Measurements from ENCODE around the gene GNB2.

Gene GNB2

DNA sequence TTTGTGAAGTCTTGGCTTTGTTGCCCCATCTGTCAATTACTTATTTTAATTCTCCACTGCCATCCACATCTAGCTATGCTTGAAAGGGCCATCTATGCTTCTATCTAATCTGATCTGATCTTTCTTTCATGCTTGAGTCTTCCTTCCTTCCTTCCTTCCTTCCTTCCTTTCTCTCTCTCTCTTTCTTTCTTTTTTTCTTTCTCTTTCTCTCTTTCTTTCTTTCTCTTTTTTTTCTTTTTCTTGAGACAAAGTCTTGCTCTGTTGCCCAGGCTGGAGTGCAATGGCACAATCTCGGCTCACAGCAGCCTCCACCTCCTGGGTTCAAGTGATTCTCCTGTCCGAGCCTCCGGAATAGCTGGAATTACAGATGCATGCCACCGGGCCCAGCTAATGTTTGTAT, 43.5 kb upstream of the GNB2 start:
- Histone ChIP-seq H3K79me2 (ENCODE audit: control insufficient read depth, low read length) (no peaks in the 10 kb centered on the region), H3K4me2 (ENCODE audit: low read length) (no peak overlapping the region), H4K20me1 (ENCODE audit: control insufficient read depth, insufficient read depth, low read depth, low read length) (no peaks in the 10 kb centered on the region), H3K27ac (ENCODE audit: low read depth, low read length) (no peak overlapping the region), H3K36me3 (ENCODE audit: control insufficient read depth, low read length) (no peaks in the 10 kb centered on the region), H3K4me1 (ENCODE audit: control insufficient read depth, low read length) (peaks cover 27% of the 10 kb centered on the region), H3K4me3 (ENCODE audit: low read length) (no peak overlapping the region), H3K9me2 (replicated peaks; ENCODE audit: control insufficient read depth, low read length) (no peaks in the 10 kb centered on the region), H3K27me3 (ENCODE audit: control insufficient read depth, low read length) (peaks cover 9% of the 10 kb centered on the region), H3K9me3 (ENCODE audit: control insufficient read depth, insufficient read depth, low read length) (no peaks in the 10 kb centered on the region), H3F3A (ENCODE audit: control insufficient read depth, insufficient read depth) (peaks cover 4% of the 10 kb centered on the region; the same call in 1 of the 2 replicates)
- no peak for TF ChIP-seq EZH2phosphoT487 (IDR thresholded peaks at IDR 0.05; ENCODE audit: borderline replicate concordance, low read length)
- TF ChIP-seq, protein P1, sequence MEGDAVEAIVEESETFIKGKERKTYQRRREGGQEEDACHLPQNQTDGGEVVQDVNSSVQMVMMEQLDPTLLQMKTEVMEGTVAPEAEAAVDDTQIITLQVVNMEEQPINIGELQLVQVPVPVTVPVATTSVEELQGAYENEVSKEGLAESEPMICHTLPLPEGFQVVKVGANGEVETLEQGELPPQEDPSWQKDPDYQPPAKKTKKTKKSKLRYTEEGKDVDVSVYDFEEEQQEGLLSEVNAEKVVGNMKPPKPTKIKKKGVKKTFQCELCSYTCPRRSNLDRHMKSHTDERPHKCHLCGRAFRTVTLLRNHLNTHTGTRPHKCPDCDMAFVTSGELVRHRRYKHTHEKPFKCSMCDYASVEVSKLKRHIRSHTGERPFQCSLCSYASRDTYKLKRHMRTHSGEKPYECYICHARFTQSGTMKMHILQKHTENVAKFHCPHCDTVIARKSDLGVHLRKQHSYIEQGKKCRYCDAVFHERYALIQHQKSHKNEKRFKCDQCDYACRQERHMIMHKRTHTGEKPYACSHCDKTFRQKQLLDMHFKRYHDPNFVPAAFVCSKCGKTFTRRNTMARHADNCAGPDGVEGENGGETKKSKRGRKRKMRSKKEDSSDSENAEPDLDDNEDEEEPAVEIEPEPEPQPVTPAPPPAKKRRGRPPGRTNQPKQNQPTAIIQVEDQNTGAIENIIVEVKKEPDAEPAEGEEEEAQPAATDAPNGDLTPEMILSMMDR (IDR thresholded peaks at IDR 0.05; ENCODE audit: low read depth, low read length, poor library complexity, severe bottlenecking): no peak

DNA sequence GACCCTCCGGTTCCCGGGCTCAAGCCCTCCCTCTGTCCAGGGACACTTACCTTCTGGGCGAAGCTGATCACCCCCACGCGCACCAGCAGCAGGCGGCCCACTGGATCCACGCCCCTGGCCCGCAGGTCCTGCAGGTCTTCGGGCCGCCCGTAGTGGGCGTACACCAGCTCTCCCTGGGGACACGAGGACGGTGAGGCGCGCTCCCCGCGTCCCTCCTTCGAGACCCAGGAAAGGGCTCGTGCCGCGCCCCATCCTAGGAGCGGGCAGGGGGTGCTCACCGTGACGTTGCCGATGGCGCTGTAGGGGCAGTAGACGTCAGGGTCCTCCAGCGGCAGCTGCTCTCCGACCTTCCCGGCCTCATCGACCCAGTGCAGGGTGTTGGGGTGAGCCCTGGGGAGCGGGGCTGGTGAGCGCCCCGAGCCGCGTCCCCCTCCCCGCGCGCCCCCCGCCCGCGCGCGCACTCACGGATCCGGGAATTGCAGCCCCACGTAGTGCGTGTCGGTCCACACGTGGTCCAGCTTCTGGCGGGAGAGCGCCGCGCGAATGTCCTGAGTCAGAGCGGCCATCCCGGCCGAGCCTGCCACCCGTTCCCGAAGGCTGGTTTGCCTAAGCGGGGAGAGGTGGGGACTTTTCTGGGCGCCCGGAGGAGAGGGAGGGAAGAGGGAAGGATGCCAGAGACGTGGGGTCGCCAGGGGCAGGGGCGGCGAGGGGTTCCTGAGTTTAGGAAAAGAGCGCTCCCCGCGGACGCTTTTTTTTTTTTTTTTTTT, 40.4 kb upstream of the GNB2 start:
- TF ChIP-seq, protein P1 (IDR thresholded peaks at IDR 0.05; ENCODE audit: low read depth, low read length, poor library complexity, severe bottlenecking): peak; percentile 33
- no peak for TF ChIP-seq EZH2phosphoT487 (IDR thresholded peaks at IDR 0.05; ENCODE audit: borderline replicate concordance, low read length)
- Histone ChIP-seq H3K9me2 (replicated peaks; ENCODE audit: control insufficient read depth, low read length) (no peaks in the 10 kb centered on the region), H3K4me1 (ENCODE audit: control insufficient read depth, low read length) (peaks cover 12% of the 10 kb centered on the region), H4K20me1 (ENCODE audit: control insufficient read depth, insufficient read depth, low read depth, low read length) (no peaks in the 10 kb centered on the region), H3K79me2 (ENCODE audit: control insufficient read depth, low read length) (no peaks in the 10 kb centered on the region), H3K36me3 (ENCODE audit: control insufficient read depth, low read length) (no peaks in the 10 kb centered on the region), H3K27ac (ENCODE audit: low read depth, low read length) (no peak overlapping the region), H3K4me2 (ENCODE audit: low read length) (peak overlapping the region; percentile 68), H3K4me3 (ENCODE audit: low read length) (peak overlapping the region; percentile 69), H3K9me3 (ENCODE audit: control insufficient read depth, insufficient read depth, low read length) (no peaks in the 10 kb centered on the region), H3F3A (ENCODE audit: control insufficient read depth, insufficient read depth) (peaks cover 4% of the 10 kb centered on the region; the same call in 1 of the 2 replicates), H3K27me3 (ENCODE audit: control insufficient read depth, low read length) (peaks cover 9% of the 10 kb centered on the region)

DNA sequence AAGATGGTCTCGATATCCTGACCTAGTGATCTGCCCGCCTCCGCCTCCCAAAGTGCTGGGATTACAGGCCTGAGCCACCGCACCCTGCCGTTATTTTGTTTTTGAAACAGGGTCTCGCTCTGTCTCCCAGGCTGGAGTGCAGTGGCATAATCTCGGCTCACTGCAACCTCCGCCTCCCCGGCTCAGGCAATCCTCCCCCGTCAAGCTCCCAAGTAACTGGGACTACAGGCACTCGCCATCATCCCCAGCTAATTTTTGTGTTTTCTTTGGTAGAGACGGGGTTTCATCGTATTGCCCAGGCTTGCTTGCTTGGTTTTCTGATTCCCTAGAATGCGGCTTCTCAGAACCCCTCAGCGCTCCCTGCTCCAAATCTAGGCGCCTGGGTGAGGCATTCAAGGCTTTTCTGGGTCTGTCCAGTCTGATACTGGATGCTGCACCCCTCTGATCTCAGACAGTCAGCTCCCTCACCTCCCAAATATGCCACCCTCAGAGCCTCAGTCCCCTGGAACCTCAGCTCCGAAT, 33.5 kb upstream of the GNB2 start:
- Histone ChIP-seq H4K20me1 (ENCODE audit: control insufficient read depth, insufficient read depth, low read depth, low read length) (no peaks in the 10 kb centered on the region), H3K4me2 (ENCODE audit: low read length) (no peak overlapping the region), H3K27ac (ENCODE audit: low read depth, low read length) (no peak overlapping the region), H3K27me3 (ENCODE audit: control insufficient read depth, low read length) (peaks cover 4% of the 10 kb centered on the region; the same call in 1 of the 2 replicates), H3K36me3 (ENCODE audit: control insufficient read depth, low read length) (no peaks in the 10 kb centered on the region), H3F3A (ENCODE audit: control insufficient read depth, insufficient read depth) (0 out of 2 replicates have a peak, but pooled peaks cover 3% of the 10 kb centered on the region), H3K9me3 (ENCODE audit: control insufficient read depth, insufficient read depth, low read length) (no peaks in the 10 kb centered on the region), H3K79me2 (ENCODE audit: control insufficient read depth, low read length) (no peaks in the 10 kb centered on the region), H3K9me2 (replicated peaks; ENCODE audit: control insufficient read depth, low read length) (no peaks in the 10 kb centered on the region), H3K4me1 (ENCODE audit: control insufficient read depth, low read length) (peaks cover 18% of the 10 kb centered on the region), H3K4me3 (ENCODE audit: low read length) (no peak overlapping the region)
- TF ChIP-seq, protein P1 (IDR thresholded peaks at IDR 0.05; ENCODE audit: low read depth, low read length, poor library complexity, severe bottlenecking): no peak
- no peak for TF ChIP-seq EZH2phosphoT487 (IDR thresholded peaks at IDR 0.05; ENCODE audit: borderline replicate concordance, low read length)
